HCT116 (cell line): Measurements from ENCODE around the gene ZNF804B. TPM values are rescaled to one million over a fixed set of nuclear protein-coding genes. Genes with fewer than 3 reads are reported as not detected.

Experiments used
- total RNA-seq: library from RNA; stranded (reverse); gene quantifications from one replicate; pipeline ENCODE4 v1.2.1, GENCODE V29; 2021; ENCODE audit not compliant: unreplicated experiment

ZNF804B gene
- total RNA-seq, 1 experiment from 2014 or later: not detected

Other genes with a start within 250 kb of the ZNF804B start
- not detected for gene TEX47, start 36.0 kb downstream of the ZNF804B start, total RNA-seq